Stimulated activated CD4-positive, alpha-beta T cell treated with anti-CD3 and anti-CD28 coated beads, Interleukin-4, amount 100 ng/mL, for 24 hours (primary cell): ENCODE measurements around the gene TPRG1L.

Experiments
- DNase-seq: peaks from one replicate; pipeline ENCODE4 v3.0.0-alpha.2; 2020

Gene TPRG1L

DNA sequence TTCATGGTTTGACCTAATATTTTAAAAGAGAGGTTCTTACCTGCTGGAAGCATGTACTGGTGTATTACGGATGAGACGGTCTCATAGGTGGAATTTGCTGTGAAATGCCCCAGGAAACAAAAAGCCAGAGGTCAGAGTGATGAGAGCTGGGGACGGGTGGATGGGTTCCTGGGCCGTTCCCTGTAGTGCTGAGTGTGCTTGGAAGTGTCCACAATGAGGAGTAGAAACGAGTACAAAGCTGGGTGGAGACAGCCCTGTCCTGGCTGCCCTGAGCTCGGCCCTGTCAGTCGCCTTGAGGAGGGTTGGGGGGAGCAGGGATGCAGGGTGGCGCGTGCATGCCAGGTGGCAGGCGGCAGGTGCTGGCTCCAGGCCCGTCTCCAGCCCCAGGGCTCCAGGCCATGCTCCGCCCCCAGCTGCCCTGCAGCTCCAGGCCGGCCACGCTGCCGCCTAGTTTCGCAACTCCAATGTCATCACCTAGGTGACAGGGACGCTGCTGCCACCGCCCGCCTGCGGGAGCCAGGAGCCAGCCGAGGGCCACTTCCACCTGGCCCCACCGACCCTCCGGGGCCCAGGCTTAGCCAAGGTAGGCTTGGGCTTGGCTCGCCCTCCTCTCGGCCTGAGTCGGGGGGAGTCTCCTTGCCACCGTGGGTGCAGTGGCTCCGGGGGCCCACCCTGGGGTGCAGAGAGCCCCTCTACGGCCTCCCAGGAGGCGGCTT is 43.9 kb downstream of the TPRG1L start:
- no peak for DNase-seq

DNA sequence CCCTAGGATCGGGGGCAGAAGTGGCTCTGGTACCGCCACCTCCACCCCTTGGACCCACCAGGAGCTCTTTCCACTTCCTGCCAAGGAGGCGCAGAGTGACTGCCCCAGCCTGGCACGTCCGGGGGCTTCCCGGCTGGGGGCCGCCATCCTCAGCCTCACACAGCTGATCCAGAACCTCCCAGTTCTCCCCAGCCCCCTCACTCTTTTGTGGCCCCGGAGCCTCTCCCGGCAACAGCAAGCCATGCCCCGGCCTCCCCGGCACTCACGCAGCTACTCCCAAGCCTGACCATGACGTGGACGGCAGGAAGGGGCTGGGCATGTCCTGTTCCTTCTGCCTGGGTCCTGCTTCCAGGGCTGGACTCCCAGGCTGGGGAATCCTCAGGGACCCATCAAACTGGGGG is 44.6 kb downstream of the TPRG1L start:
- no peak for DNase-seq

GRCh38 chr1:3669971-3670431 is 45.2 kb downstream of the TPRG1L start:
- DNase-seq: no peak

- no peak for DNase-seq
Measured at GRCh38 chr1:3670823-3671265, 46.0 kb downstream of the TPRG1L start.

DNA sequence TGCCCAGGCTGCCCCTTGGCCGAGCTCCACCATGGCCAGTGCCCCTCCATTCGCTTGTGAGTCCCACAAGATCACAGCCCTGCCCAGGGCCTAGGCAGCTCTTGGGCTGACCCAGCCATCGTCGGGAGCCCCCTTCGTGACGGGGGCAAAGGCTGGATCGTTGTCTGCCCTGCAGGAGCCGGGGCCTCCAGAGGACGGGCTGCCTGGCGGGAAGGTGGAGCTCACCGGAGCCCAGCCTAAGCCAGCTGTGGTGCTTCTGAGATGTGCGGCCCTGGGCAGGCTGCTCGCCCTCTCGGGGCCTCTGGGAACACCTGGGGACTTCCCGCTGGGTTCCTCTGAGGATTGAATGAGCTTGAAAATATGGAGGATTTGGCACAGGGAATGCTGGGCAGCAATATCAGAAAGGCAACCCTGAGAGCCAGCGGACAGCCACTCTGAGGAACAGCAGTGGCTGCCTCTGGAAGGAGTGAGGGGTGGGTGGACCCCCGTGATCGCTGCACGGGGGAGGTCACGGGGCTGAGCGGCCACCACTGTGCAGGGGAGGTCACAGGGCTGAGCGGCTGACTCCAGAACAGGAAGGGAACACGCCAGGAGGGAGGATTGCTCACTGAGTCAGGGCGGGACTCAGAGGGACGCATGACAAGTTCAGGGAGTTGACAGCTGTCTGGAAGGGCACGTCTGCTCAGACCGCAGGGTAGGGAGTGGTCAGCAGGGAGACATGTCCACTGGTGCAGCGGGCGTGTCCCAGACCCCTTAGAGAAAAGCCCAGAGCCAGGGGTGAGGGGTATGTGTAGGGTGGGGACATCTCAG is 46.8 kb downstream of the TPRG1L start:
- DNase-seq: no peak

DNA sequence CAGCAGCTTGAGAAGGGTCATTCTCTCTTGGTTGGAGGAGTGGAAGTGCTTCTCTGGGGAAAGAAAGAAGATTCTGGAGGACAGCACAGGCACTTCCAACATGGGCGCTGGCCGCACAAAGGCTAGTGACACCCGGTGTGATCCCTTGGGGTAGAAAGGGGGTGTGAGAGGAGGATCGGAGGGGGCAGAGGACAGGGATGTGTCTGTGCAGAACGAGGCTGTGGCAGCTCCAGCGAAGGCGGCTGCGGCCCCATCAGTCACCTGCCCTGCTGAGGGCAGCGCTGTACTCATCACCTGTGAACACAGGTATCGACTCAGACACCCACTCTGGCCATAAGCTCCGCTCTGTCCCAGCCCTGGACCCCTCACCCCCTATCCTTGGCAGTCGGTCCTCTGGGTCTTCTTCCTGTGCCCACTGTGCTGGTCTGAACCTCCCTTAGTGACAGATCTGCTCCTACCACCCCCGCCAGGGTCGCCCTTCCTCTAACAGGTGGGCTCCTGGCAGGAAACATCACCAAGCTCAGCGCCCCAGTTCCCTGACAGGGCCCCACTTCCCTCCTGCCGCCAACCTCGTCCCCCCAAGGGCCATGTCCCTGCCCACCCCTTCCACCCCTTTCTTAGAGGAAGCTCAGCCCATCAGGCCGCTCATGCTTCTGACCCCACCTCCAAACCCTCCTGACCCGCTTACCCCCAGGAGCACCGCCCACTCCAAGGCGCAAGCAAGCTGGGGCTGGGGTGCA is 47.6 kb downstream of the TPRG1L start:
- no peak for DNase-seq

GRCh38 chr1:3672971-3673361 is 48.2 kb downstream of the TPRG1L start:
- no peak for DNase-seq

- no peak for DNase-seq
Measured at GRCh38 chr1:3673381-3674099, 48.7 kb downstream of the TPRG1L start.

DNA sequence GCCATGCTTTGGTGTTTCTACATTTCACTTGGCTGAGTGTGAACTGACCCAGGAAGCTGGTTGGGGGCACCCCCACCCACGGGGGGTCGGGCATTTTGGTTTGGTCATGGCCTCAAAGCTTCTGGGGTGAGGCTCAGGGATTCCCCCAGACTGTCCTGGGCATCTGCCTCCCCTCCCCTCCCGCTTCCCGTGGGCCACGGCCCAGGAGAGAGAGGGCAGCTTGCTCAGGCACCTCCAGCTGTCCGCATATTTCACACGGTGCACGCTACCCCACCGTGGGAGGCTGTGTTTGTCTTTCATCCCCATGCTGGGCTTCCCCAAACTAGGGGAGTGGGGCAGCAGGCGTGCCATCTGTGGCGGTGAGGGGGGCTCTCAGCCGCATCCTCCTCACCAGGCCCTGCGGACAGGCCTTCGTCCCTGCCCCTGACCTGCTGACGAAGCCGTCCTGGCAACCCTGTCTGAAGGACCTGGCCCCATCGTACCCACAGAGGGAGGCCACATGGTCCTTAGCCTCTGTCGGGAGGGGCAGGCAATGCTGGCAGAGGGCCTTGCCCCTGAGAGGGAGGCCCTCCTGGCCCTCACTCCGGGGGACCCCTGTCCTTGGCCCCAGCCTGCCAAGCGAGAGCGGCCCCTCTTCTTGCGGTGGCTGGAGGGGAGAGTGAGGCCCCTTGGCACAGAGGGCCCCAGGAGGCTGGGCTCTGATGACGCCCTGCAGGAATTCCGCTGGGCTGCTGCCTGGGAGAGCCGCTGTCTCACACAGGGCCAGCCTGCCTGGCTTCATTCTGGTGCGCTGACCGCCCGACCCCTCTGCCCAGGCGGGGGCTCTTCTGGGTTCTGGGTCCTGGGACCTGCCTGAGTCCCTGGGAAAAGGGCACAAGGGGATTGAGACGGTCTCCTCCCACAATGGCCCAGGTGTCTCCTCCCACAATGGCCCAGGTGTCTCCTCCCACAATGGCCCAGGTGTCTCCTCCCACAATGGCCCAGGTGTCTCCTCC is 49.6 kb downstream of the TPRG1L start:
- DNase-seq: no peak

GRCh38 chr1:3675436-3675835 is 50.6 kb downstream of the TPRG1L start:
- no peak for DNase-seq

DNA sequence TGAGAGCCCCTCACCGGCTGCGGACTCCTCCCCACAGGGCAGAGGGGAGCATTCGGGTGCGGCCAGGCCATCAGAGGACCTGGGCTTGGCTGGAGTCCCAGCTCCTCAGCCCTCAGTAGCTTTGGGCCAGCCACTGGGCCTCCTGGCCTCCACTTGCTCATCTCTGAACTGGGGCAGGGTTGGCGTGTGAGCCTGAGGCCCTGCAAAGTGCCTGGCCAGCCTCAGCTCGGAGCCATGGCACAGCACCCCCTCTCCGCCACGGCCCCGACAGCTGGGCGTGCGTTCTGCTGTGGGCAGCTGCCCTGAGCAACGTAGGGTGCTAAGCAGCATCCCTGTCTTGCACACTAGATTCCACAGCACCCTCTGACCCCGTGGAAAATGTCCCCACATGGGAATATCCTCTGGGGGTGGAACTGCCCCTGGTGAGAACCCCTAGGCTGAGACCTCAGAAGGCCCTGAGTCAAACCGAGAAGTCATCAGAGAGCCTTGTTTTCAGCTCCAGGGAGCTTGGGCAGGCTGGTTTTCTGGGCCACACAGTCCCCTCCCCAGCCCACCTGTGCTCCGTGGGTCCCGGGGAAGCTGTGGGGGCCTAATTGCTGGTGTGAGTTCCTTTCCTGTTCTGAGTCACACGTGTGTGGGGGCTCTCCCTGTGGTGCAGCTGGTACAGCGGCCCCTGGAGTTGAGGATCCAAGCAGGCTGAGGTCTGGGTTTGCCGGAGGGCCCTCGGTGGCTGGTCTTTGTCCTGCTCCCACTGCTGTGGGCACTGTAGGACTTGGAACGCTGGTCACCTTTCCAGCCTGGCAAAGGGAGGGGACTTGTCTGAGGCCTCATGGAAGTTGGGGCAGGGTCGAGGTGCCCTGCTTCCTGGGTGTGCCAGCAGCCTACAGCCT is 52.0 kb downstream of the TPRG1L start:
- DNase-seq: no peak

GRCh38 chr1:3677484-3677883 is 52.7 kb downstream of the TPRG1L start:
- no peak for DNase-seq

DNA sequence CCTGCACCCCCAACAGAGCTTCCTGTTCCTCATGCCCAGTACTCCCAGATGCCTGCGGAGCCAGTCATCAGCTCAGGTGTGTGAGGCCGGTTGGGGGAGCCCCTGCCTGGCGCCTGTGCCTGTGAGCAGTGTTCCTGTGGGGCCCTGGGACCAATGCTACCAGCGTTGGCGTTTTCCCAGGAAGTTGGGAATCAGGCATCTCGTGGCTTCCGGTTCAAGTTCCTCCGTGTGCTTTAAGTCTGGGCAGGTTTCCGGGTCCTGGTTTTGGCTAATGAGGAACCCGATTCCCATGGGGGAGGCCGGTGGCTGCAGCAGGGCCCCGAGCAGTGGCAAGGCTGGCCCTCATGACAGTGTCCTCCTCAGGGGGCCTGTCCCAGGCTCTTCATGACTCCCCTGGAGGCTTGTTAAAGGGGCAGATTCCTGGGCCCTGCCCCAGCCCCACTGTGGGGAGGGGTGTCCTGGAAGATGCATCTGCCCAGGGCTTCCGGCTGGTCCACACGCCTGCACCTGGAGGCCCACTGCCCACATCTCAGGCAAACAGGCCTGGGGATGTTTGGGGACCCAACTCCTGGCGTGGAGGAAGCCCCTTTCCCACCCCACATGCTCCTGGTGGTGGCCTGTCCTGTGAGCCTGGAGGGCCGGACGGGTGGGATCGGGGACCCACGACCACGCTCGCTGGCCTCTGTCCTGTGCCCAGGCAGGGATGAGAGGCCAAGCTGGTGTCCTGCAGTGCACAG is 53.7 kb downstream of the TPRG1L start:
- no peak for DNase-seq

GRCh38 chr1:3679098-3679555 is 54.3 kb downstream of the TPRG1L start:
- no peak for DNase-seq
